ENCODE results near the gene PRKN. TPM values are rescaled to one million over a fixed set of nuclear protein-coding genes. Genes with fewer than 3 reads are reported as not detected.

PRKN gene
- total RNA-seq, 1 experiment from 2014 or later = 2.0 TPM

DNA sequence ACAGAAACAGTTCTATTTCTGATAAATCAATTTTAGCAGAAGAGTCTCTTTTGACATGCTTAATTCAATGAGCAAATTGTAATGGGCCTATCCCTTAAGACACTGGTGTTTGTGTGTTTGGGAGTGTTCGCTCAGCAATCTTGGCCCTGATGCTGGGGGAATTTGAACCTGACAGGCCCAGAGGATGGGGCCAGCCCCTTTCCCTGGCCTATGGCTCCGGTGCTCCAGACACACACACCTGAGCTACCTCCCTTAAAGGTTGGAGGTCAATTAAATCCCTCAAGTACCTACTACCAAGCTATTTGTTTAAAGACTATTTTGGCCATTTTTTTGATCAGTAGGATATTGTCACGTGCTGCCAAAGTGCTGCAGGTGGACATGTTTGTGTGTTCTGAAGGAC, 549.3 kb downstream of the PRKN start:
- H3K27ac ChIP-seq (ENCODE audit: insufficient read length, low read depth, low read length) = no peak overlapping the region
- no peak overlapping the region for H3K23ac ChIP-seq (ENCODE audit: insufficient read length, low read depth, low read length)
- no peak overlapping the region for H4K91ac ChIP-seq (ENCODE audit: insufficient read length, low read depth, low read length)
- H2AFZ ChIP-seq (ENCODE audit: low read length) = no peak overlapping the region
- no peaks in the 10 kb centered on the region for H3K27me3 ChIP-seq (ENCODE audit: insufficient read depth, low read length)
- no peaks in the 10 kb centered on the region for H3K79me2 ChIP-seq (ENCODE audit: insufficient read depth, low read length)
- H2BK12ac ChIP-seq (ENCODE audit: insufficient read length, low read depth, low read length) = no peak overlapping the region
- no peaks in the 10 kb centered on the region for H3K79me1 ChIP-seq (ENCODE audit: insufficient read depth, low read depth, low read length, poor library complexity, severe bottlenecking)
- no peak overlapping the region for H4K8ac ChIP-seq (replicated peaks; ENCODE audit: insufficient read length, low read depth, low read length)
- H3K4me1 Mint-ChIP-seq = peaks cover 0 to 4% of the 10 kb centered on the region in 2 experiments; a peak in 3 of 4 replicates
- H3K27me3 Mint-ChIP-seq (ENCODE audit: low read depth) = no peaks in the 10 kb centered on the region; the same call in 1 of the 2 replicates
- no peak overlapping the region for H3K56ac ChIP-seq (ENCODE audit: insufficient read length, low read depth, low read length)
- H3K9me3 Mint-ChIP-seq = no peaks in the 10 kb centered on the region
- no peak overlapping the region for H3T11ph ChIP-seq (ENCODE audit: low read length)
- no peak overlapping the region for H2AK5ac ChIP-seq (ENCODE audit: insufficient read length, low read length)
- no peak overlapping the region for H4K5ac ChIP-seq (ENCODE audit: insufficient read length, low read depth, low read length)
- H3K14ac ChIP-seq (ENCODE audit: insufficient read depth, low read length) = no peak overlapping the region
- H3K18ac ChIP-seq (ENCODE audit: insufficient read length, low read depth, low read length) = no peak overlapping the region
- H3K9me3 ChIP-seq (ENCODE audit: control insufficient read depth, low read depth, low read length) = no peaks in the 10 kb centered on the region
- no peak overlapping the region for H2BK120ac ChIP-seq (ENCODE audit: low read depth, low read length, poor library complexity, severe bottlenecking)
- H2BK20ac ChIP-seq (ENCODE audit: low read depth, low read length, poor library complexity, severe bottlenecking) = no peak overlapping the region
- H2BK15ac ChIP-seq (ENCODE audit: low read depth, low read length) = no peak overlapping the region
- no peaks in the 10 kb centered on the region for H3K36me3 Mint-ChIP-seq (ENCODE audit: insufficient read depth in 1 of 3, low read depth in 3 of 3)
- H3K4ac ChIP-seq (ENCODE audit: low read depth, low read length) = no peak overlapping the region
- no peak overlapping the region for H3K9ac ChIP-seq (ENCODE audit: extremely low read depth, insufficient read length, low read length)
- H3K27ac Mint-ChIP-seq = peak overlapping the region in 1 of 3 experiments; percentile 53; a peak in 1 of 7 replicates
- H3K4me1 ChIP-seq (ENCODE audit: insufficient read depth, low read length) = no peaks in the 10 kb centered on the region
- no peak overlapping the region for H3K4me3 Mint-ChIP-seq
- no peak overlapping the region for H2BK5ac ChIP-seq (ENCODE audit: insufficient read length, low read length)
- TF ChIP-seq, protein P1, sequence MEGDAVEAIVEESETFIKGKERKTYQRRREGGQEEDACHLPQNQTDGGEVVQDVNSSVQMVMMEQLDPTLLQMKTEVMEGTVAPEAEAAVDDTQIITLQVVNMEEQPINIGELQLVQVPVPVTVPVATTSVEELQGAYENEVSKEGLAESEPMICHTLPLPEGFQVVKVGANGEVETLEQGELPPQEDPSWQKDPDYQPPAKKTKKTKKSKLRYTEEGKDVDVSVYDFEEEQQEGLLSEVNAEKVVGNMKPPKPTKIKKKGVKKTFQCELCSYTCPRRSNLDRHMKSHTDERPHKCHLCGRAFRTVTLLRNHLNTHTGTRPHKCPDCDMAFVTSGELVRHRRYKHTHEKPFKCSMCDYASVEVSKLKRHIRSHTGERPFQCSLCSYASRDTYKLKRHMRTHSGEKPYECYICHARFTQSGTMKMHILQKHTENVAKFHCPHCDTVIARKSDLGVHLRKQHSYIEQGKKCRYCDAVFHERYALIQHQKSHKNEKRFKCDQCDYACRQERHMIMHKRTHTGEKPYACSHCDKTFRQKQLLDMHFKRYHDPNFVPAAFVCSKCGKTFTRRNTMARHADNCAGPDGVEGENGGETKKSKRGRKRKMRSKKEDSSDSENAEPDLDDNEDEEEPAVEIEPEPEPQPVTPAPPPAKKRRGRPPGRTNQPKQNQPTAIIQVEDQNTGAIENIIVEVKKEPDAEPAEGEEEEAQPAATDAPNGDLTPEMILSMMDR (conservative IDR thresholded peaks at IDR 0.05) = no peak
- WGBS (ENCODE audit: extremely low coverage, insufficient read length, low lambda C conversion rate) = no CpG with 5 or more reads among the region's 3 CpGs
- DNase-seq = no peak
- no peaks in the 10 kb centered on the region for H4K20me1 ChIP-seq (ENCODE audit: control insufficient read depth, insufficient read depth, insufficient read length)
- no peak overlapping the region for H3K4me2 ChIP-seq (ENCODE audit: insufficient read depth, insufficient read length, low read length)
- H3K23me2 ChIP-seq (ENCODE audit: insufficient read length, low read depth, low read length, poor library complexity, severe bottlenecking) = no peaks in the 10 kb centered on the region
